Trophoblast cell (in vitro differentiated cells and primary cell): Measurements from ENCODE around the gene USP1.

ENCODE experiments used
- DNase-seq, 2 donors: peaks; one replicate each; pipeline ENCODE4 v3.0.0-alpha.2; 2016
- H2AFZ ChIP-seq: 2 replicates; pipeline ENCODE4 v1.6.1; 2013; ENCODE audit warnings: low read length, moderate library complexity, mild to moderate bottlenecking; ENCODE audit not compliant: insufficient read depth, poor library complexity
- H2AK5ac ChIP-seq: 2 replicates; pipeline ENCODE4 v1.6.1; 2013; ENCODE audit warnings: mild to moderate bottlenecking, low read length
- H2BK120ac ChIP-seq: 2 replicates; pipeline ENCODE4 v1.6.1; 2013; ENCODE audit warnings: low read length, mild to moderate bottlenecking, moderate library complexity; ENCODE audit not compliant: insufficient read depth, poor library complexity
- H2BK12ac ChIP-seq: 2 replicates; pipeline ENCODE4 v1.6.1; 2013; ENCODE audit warnings: mild to moderate bottlenecking, low read length, moderate library complexity
- H2BK5ac ChIP-seq: 2 replicates; pipeline ENCODE4 v1.6.1; 2013; ENCODE audit warnings: low read length, low read depth, moderate library complexity, mild to moderate bottlenecking; ENCODE audit not compliant: poor library complexity
- H3K14ac ChIP-seq: 2 replicates; pipeline ENCODE4 v1.6.1; 2013; ENCODE audit warnings: mild to moderate bottlenecking, low read length
- H3K18ac ChIP-seq: 2 replicates; pipeline ENCODE4 v1.6.1; 2013; ENCODE audit warnings: mild to moderate bottlenecking, low read length
- H3K23ac ChIP-seq: 2 replicates; pipeline ENCODE4 v1.6.1; 2013; ENCODE audit warnings: low read length
- H3K27ac ChIP-seq: 2 replicates; pipeline ENCODE4 v1.5.1; 2013; ENCODE audit warnings: low read depth, mild to moderate bottlenecking, inconsistent platforms, low read length, moderate library complexity
- H3K27me3 ChIP-seq: 2 replicates; pipeline ENCODE4 v1.6.1; 2013; ENCODE audit warnings: inconsistent platforms, mild to moderate bottlenecking, low read length, moderate library complexity; ENCODE audit not compliant: insufficient read depth
- H3K36me3 ChIP-seq, 2 experiments: 1 replicate in 1 of 2; 2 replicates in 1 of 2; pipeline ENCODE4 v1.6.1; 2013; ENCODE audit warnings: low read length in 2 of 2, mild to moderate bottlenecking in 2 of 2, moderate library complexity in 1 of 2; ENCODE audit not compliant: insufficient read depth in 2 of 2, control insufficient read depth in 1 of 2
- H3K4ac ChIP-seq: 2 replicates; pipeline ENCODE4 v1.6.1; 2013; ENCODE audit warnings: low read depth, mild to moderate bottlenecking, low read length, moderate library complexity
- H3K4me1 ChIP-seq, 2 experiments: 1 replicate in 1 of 2; 2 replicates in 1 of 2; pipeline ENCODE4 v1.6.1; 2013; ENCODE audit warnings: low read length in 2 of 2, mild to moderate bottlenecking in 2 of 2, moderate library complexity in 1 of 2; ENCODE audit not compliant: insufficient read depth in 2 of 2, control insufficient read depth in 1 of 2
- H3K4me2 ChIP-seq: 2 replicates; pipeline ENCODE4 v1.6.1; 2013; ENCODE audit warnings: inconsistent platforms, mild to moderate bottlenecking, low read length, moderate library complexity
- H3K4me3 ChIP-seq: 2 replicates; pipeline ENCODE4 v1.5.1; 2013; ENCODE audit warnings: mild to moderate bottlenecking, low read depth, low read length, inconsistent platforms
- H3K79me1 ChIP-seq: one replicate; pipeline ENCODE4 v1.6.1; 2013; ENCODE audit warnings: low read length
- H3K79me2 ChIP-seq: 2 replicates; pipeline ENCODE4 v1.6.1; 2013; ENCODE audit warnings: low read length, mild to moderate bottlenecking; ENCODE audit not compliant: control insufficient read depth, insufficient read depth, poor library complexity
- H3K9ac ChIP-seq: 2 replicates; pipeline ENCODE4 v1.6.1; 2013; ENCODE audit warnings: mild to moderate bottlenecking, low read length
- H3K9me3 ChIP-seq: 2 replicates; pipeline ENCODE4 v1.6.1; 2013; ENCODE audit warnings: low read depth, mild to moderate bottlenecking, control low read depth, inconsistent platforms, low read length; ENCODE audit not compliant: insufficient read depth
- H4K12ac ChIP-seq: 2 replicates; pipeline ENCODE4 v1.6.1; 2013; ENCODE audit warnings: low read depth, mild to moderate bottlenecking, low read length, moderate library complexity
- H4K8ac ChIP-seq: 2 replicates; pipeline ENCODE4 v1.6.1; 2013; ENCODE audit warnings: low read depth, mild to moderate bottlenecking, low read length, moderate library complexity
- H4K91ac ChIP-seq: one replicate; pipeline ENCODE4 v1.6.1; 2013; ENCODE audit warnings: low read depth, mild to moderate bottlenecking, low read length, moderate library complexity
- WGBS: extraction: QIAGEN DNeasy Blood & Tissue Kit; methylation state at CpG from one replicate; pipeline ENCODE4 v1.1.7; 2013; ENCODE audit warnings: missing lambda C conversion rate; ENCODE audit not compliant: insufficient read length, insufficient coverage; ENCODE audit errors: extremely low coverage; 5-methylcytosine and 5-hydroxymethylcytosine counted together

USP1 gene

GRCh38 chr1:62437273-62437940, 558 bp downstream of the USP1 start:
- Histone ChIP-seq H2BK120ac (peak overlapping the region; percentile 95), H3K27ac (peak overlapping the region; percentile 100), H3K9ac (peak overlapping the region; percentile 99), H3K79me1 (peaks cover 15% of the 10 kb centered on the region), H3K4ac (peak overlapping the region; percentile 89), H2AK5ac (peak overlapping the region; percentile 65), H2BK5ac (peak overlapping the region; percentile 98), H3K79me2 (peaks cover 15% of the 10 kb centered on the region), H4K91ac (peak overlapping the region; percentile 96), H3K36me3 (peaks cover 0 to 2% of the 10 kb centered on the region in 2 experiments), H4K8ac (peak overlapping the region; percentile 89), H3K4me2 (peak overlapping the region; percentile 96), H3K9me3 (peaks cover 2% of the 10 kb centered on the region), H4K12ac (peak overlapping the region; percentile 67), H3K4me3 (peak overlapping the region; percentile 96), H3K14ac (peak overlapping the region; percentile 92), H3K27me3 (no peaks in the 10 kb centered on the region), H2BK12ac (no peak overlapping the region), H3K23ac (peak overlapping the region; percentile 37), H3K18ac (peak overlapping the region; percentile 96), H3K4me1 (peaks cover 0 to 4% of the 10 kb centered on the region in 2 experiments), H2AFZ (peak overlapping the region; percentile 89)
- peak; percentile 27 to 60 for DNase-seq
- WGBS, result no CpG with 5 or more reads among the region's 68 CpGs

- Histone ChIP-seq H2BK12ac (no peak overlapping the region), H2BK120ac (no peak overlapping the region), H3K18ac (no peak overlapping the region), H3K4ac (peak overlapping the region; percentile 5), H3K27me3 (no peaks in the 10 kb centered on the region), H3K9me3 (peaks cover 2% of the 10 kb centered on the region), H3K36me3 (peaks cover 3 to 5% of the 10 kb centered on the region in 2 experiments), H2AK5ac (no peak overlapping the region), H4K8ac (no peak overlapping the region), H3K9ac (peak overlapping the region; percentile 99), H3K23ac (no peak overlapping the region), H2BK5ac (no peak overlapping the region), H3K4me3 (peak overlapping the region; percentile 64), H3K4me2 (peak overlapping the region; percentile 96), H2AFZ (no peak overlapping the region), H4K91ac (no peak overlapping the region), H3K14ac (no peak overlapping the region), H3K27ac (no peak overlapping the region), H3K79me2 (peaks cover 15% of the 10 kb centered on the region), H3K79me1 (peaks cover 15% of the 10 kb centered on the region), H4K12ac (no peak overlapping the region), H3K4me1 (peaks cover 0 to 4% of the 10 kb centered on the region in 2 experiments)
- no CpG with 5 or more reads among the region's 7 CpGs for WGBS
- DNase-seq, result peak in 1 of 2 donors; percentile 26
Observed at GRCh38 chr1:62438163-62438562, 1.3 kb downstream of the USP1 start.

DNA sequence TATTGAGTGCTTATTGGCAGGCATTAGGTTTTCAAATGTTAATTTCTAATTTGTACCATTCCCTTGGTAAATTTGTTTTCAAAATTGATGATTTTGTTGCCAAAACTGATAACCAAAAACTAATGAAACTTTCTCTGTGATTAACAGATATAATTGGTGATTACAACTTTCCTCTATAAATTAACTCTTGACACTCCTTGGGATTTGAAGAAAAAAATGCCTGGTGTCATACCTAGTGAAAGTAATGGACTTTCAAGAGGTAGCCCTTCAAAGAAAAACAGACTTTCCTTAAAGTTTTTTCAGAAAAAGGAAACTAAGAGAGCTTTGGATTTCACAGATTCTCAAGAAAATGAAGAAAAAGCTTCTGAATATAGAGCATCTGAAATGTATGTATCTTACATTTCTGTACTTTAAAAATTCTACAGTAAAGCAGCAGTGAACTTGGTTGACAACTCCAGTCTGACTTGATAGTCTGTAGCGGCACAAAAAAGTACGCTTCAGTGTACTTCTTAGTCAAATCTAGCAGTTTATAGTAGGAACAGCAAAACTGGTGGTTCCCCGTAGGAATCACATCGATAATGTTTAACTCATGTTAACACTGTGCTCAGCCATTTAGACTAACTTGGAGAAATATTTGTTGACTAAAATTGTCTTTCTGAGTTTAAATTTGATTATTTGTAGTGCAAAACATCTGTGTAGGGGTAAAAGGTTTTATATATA, 3.0 kb downstream of the USP1 start:
- WGBS, result no CpG with 5 or more reads among the region's 4 CpGs

DNA sequence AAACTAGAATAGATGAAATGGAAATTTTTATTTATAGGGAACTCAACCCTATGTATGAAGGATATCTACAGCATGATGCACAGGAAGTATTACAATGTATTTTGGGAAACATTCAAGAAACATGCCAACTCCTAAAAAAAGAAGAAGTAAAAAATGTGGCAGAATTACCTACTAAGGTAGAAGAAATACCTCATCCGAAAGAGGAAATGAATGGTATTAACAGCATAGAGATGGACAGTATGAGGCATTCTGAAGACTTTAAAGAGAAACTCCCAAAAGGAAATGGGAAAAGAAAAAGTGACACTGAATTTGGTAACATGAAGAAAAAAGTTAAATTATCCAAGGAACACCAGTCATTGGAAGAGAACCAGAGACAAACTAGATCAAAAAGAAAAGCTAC, 7.9 kb downstream of the USP1 start:
- no peak overlapping the region for H2BK120ac ChIP-seq
- DNase-seq, result no peak
- no peak overlapping the region for H4K8ac ChIP-seq
- no peak overlapping the region for H3K4me2 ChIP-seq
- H2BK12ac ChIP-seq, result no peak overlapping the region
- peaks cover 17 to 21% of the 10 kb centered on the region in 2 experiments for H3K36me3 ChIP-seq
- H3K18ac ChIP-seq, result no peak overlapping the region
- H3K23ac ChIP-seq, result no peak overlapping the region
- no peaks in the 10 kb centered on the region for H3K79me1 ChIP-seq
- no peaks in the 10 kb centered on the region for H3K79me2 ChIP-seq
- no peak overlapping the region for H4K91ac ChIP-seq
- no peak overlapping the region for H3K4ac ChIP-seq
- H3K14ac ChIP-seq, result no peak overlapping the region
- H4K12ac ChIP-seq, result no peak overlapping the region
- no peak overlapping the region for H3K27ac ChIP-seq
- no peak overlapping the region for H3K4me3 ChIP-seq
- no peak overlapping the region for H2AFZ ChIP-seq
- H2AK5ac ChIP-seq, result no peak overlapping the region
- no peak overlapping the region for H3K9ac ChIP-seq
- no peak overlapping the region for H2BK5ac ChIP-seq
- no CpG with 5 or more reads among the region's 1 CpG for WGBS
- H3K27me3 ChIP-seq, result no peaks in the 10 kb centered on the region
- no peaks in the 10 kb centered on the region for H3K9me3 ChIP-seq
- no peaks in the 10 kb centered on the region for H3K4me1 ChIP-seq

More for the DNA sequence above, 3.0 kb downstream of the USP1 start:
- Histone ChIP-seq H3K4me2 (no peak overlapping the region), H2BK120ac (no peak overlapping the region), H3K27ac (no peak overlapping the region), H3K36me3 (peaks cover 5 to 7% of the 10 kb centered on the region in 2 experiments), H3K9ac (no peak overlapping the region), H3K4ac (no peak overlapping the region), H3K23ac (no peak overlapping the region), H2AFZ (no peak overlapping the region), H4K91ac (no peak overlapping the region), H3K27me3 (no peaks in the 10 kb centered on the region), H3K79me2 (peaks cover 15% of the 10 kb centered on the region), H3K18ac (no peak overlapping the region), H3K4me3 (no peak overlapping the region), H4K12ac (no peak overlapping the region), H3K79me1 (peaks cover 15% of the 10 kb centered on the region), H3K14ac (no peak overlapping the region), H3K9me3 (no peaks in the 10 kb centered on the region), H4K8ac (no peak overlapping the region), H3K4me1 (peaks cover 0 to 4% of the 10 kb centered on the region in 2 experiments), H2AK5ac (no peak overlapping the region), H2BK12ac (no peak overlapping the region), H2BK5ac (no peak overlapping the region)
- no peak for DNase-seq
